ENCODE measurements around the gene LDHB. TPM values are rescaled to one million over a fixed set of nuclear protein-coding genes. Genes with fewer than 3 reads are reported as not detected.
"Not testable (repeated sequence)": the region's sequence is repeated elsewhere in the genome, so short reads cannot be mapped to it uniquely, and the experiment has no call there.

The LDHB gene
- total and polyA plus RNA-seq, 4 experiments from 2014 or later: 1,100 to 2,555 (median 1,593) TPM

- intact Hi-C loops (cut with micrococcal nuclease): no loop called here
- H3K4me3 ChIP-seq (ENCODE audit: low read length in 2 of 2): no peak overlapping the region
- no peak overlapping the region for H3K27ac ChIP-seq (ENCODE audit: low read depth, low read length)
- no peaks in the 10 kb centered on the region for H3K27me3 Mint-ChIP-seq
- CTCF ChIA-PET (ENCODE audit: partially characterized antibody): interaction anchor here (0.8 kb wide), 3 partner anchors 47 to 98 kb away, joined by 3 to 5 read pairs (median 3); no protein-coding TSS in a partner anchor
- H3K4me1 ChIP-seq (ENCODE audit: insufficient read depth, low read length): no peaks in the 10 kb centered on the region
- no peak overlapping the region for H3K4me3 Mint-ChIP-seq
- POLR2A ChIA-PET (ENCODE audit: partially characterized antibody): no interaction called here
- DNase-seq: no peak
- no peaks in the 10 kb centered on the region for H3K36me3 ChIP-seq (ENCODE audit: insufficient read depth, low read length)
- peaks cover 0 to 2% (median 0%) of the 10 kb centered on the region in 8 donors for H3K9me3 Mint-ChIP-seq
- no peaks in the 10 kb centered on the region for H3K9me3 ChIP-seq (ENCODE audit: control insufficient read depth in 1 of 2, low read length in 2 of 2)
- H3K27me3 ChIP-seq (ENCODE audit: insufficient read depth, low read length): no peaks in the 10 kb centered on the region
- no peaks in the 10 kb centered on the region for H3K36me3 Mint-ChIP-seq
- H3K4me1 Mint-ChIP-seq: no peaks in the 10 kb centered on the region
- no peak overlapping the region for H3K27ac Mint-ChIP-seq
These were observed 58.3 kb downstream of the LDHB start for GRCh38 chr12:21599143-21599999.

GRCh38 chr12:21598651-21599050 is 59.0 kb downstream of the LDHB start:
- DNase-seq: no peak
- Histone ChIP-seq H3K27ac (ENCODE audit: low read depth, low read length) (no peak overlapping the region), H3K4me1 (ENCODE audit: insufficient read depth, low read length) (no peaks in the 10 kb centered on the region), H3K9me3 (ENCODE audit: control insufficient read depth in 1 of 2, low read length in 2 of 2) (no peaks in the 10 kb centered on the region), H3K36me3 (ENCODE audit: insufficient read depth, low read length) (no peaks in the 10 kb centered on the region), H3K4me3 (ENCODE audit: low read length in 2 of 2) (no peak overlapping the region), H3K27me3 (ENCODE audit: insufficient read depth, low read length) (no peaks in the 10 kb centered on the region)
- Mint-ChIP-seq H3K36me3 (peaks cover 0 to 2% of the 10 kb centered on the region in 2 donors), H3K27me3 (no peaks in the 10 kb centered on the region), H3K4me3 (no peak overlapping the region), H3K4me1 (no peaks in the 10 kb centered on the region), H3K27ac (no peak overlapping the region), H3K9me3 (peaks cover 0 to 4% (median under 1%) of the 10 kb centered on the region in 8 donors)
- intact Hi-C loops (cut with micrococcal nuclease): no loop called here
- POLR2A ChIA-PET (ENCODE audit: partially characterized antibody): no interaction called here
- CTCF ChIA-PET (ENCODE audit: partially characterized antibody): no interaction called here

GRCh38 chr12:21595356-21595755 is 62.3 kb downstream of the LDHB start:
- H3K4me3 ChIP-seq (ENCODE audit: low read length in 2 of 2); H3K36me3 ChIP-seq (ENCODE audit: insufficient read depth, low read length); H3K27me3 ChIP-seq (ENCODE audit: insufficient read depth, low read length); H3K9me3 ChIP-seq (ENCODE audit: control insufficient read depth in 1 of 2, low read length in 2 of 2); H3K27me3 Mint-ChIP-seq; H3K4me3 Mint-ChIP-seq; H3K27ac ChIP-seq (ENCODE audit: low read depth, low read length); POLR2A ChIA-PET (ENCODE audit: partially characterized antibody); H3K4me1 Mint-ChIP-seq; CTCF ChIA-PET (ENCODE audit: partially characterized antibody); H3K4me1 ChIP-seq (ENCODE audit: insufficient read depth, low read length); DNase-seq; intact Hi-C loops (cut with micrococcal nuclease); H3K27ac Mint-ChIP-seq: not testable (repeated sequence)
- Mint-ChIP-seq H3K9me3 (peaks cover 2 to 32% (median 22%) of the 10 kb centered on the region in 8 donors), H3K36me3 (peaks cover 12 to 20% of the 10 kb centered on the region in 2 donors)

- no peaks in the 10 kb centered on the region for H3K27me3 ChIP-seq (ENCODE audit: insufficient read depth, low read length)
- Mint-ChIP-seq H3K4me3 (no peak overlapping the region), H3K36me3 (peaks cover under 1 to 1% of the 10 kb centered on the region in 2 donors), H3K27me3 (peaks cover 0 to 7% of the 10 kb centered on the region in 2 donors), H3K4me1 (no peaks in the 10 kb centered on the region), H3K9me3 (peaks cover 2 to 12% (median 6%) of the 10 kb centered on the region in 8 donors), H3K27ac (no peak overlapping the region)
- intact Hi-C loops (cut with micrococcal nuclease): no loop called here
- ChIA-PET POLR2A (ENCODE audit: partially characterized antibody) (no interaction called here), CTCF (ENCODE audit: partially characterized antibody) (no interaction called here)
- no peaks in the 10 kb centered on the region for H3K9me3 ChIP-seq (ENCODE audit: control insufficient read depth in 1 of 2, low read length in 2 of 2)
- DNase-seq: no peak
- no peak overlapping the region for H3K27ac ChIP-seq (ENCODE audit: low read depth, low read length)
- H3K4me1 ChIP-seq (ENCODE audit: insufficient read depth, low read length): no peaks in the 10 kb centered on the region
- no peaks in the 10 kb centered on the region for H3K36me3 ChIP-seq (ENCODE audit: insufficient read depth, low read length)
- H3K4me3 ChIP-seq (ENCODE audit: low read length in 2 of 2): no peak overlapping the region
These were observed 72.2 kb downstream of the LDHB start for GRCh38 chr12:21585485-21585884.

Other genes with a start within 250 kb of the LDHB start
- gene PYROXD1, start 220.2 kb downstream of the LDHB start, total RNA-seq: 10 to 100 TPM; 35.7 to 41.0 TPM
- gene PYROXD1, start 220.2 kb downstream of the LDHB start, polyA plus RNA-seq: 10 to 100 TPM; 26.8 to 41.0 TPM
- 10 to 100 TPM; 64.0 to 67.8 TPM for gene RECQL, start 156.2 kb downstream of the LDHB start, total RNA-seq
- 10 to 100 TPM; 90.0 to 91.7 TPM for gene RECQL, start 156.2 kb downstream of the LDHB start, polyA plus RNA-seq
- gene GOLT1B, start 156.1 kb downstream of the LDHB start, total RNA-seq: 10 to 100 TPM; 33.0 to 39.1 TPM
- 10 to 100 TPM; 33.5 to 37.1 TPM for gene GOLT1B, start 156.1 kb downstream of the LDHB start, polyA plus RNA-seq
- under 1 TPM; 0.49 to 0.78 TPM for gene SPX, start 131.5 kb downstream of the LDHB start, total RNA-seq
- under 1 TPM in 1 of 2 donors, not detected in 1; 0.63 TPM for gene SPX, start 131.5 kb downstream of the LDHB start, polyA plus RNA-seq
- under 1 TPM; 0.11 to 0.32 TPM for gene GYS2, start 53.0 kb downstream of the LDHB start, total RNA-seq
- not detected for gene GYS2, start 53.0 kb downstream of the LDHB start, polyA plus RNA-seq
- under 1 TPM in 1 of 2 experiments, not detected in 1; 0.25 TPM for gene KCNJ8, start 116.9 kb upstream of the LDHB start, total RNA-seq
- gene KCNJ8, start 116.9 kb upstream of the LDHB start, polyA plus RNA-seq: not detected

All from CD4-positive, alpha-beta memory T cell (primary cell).